HTERT RPE-1 (cell line): Measurements from ENCODE around the gene TMEM184A.

Source experiments
- in situ Hi-C: fragments of 300-500 bp; cut with MboI; formaldehyde crosslinking; loops from 4 replicates; pipeline ENCODE4 v1.14.3; 2020; ENCODE audit warnings: low sequenced_read_pairs

Gene TMEM184A

GRCh38 chr7:1553512-1554210 lies 2.3 kb downstream of the TMEM184A start:
- in situ Hi-C loops, result no loop called here

GRCh38 chr7:1552200-1552599 lies 3.8 kb downstream of the TMEM184A start:
- in situ Hi-C loops, result no loop called here

DNA sequence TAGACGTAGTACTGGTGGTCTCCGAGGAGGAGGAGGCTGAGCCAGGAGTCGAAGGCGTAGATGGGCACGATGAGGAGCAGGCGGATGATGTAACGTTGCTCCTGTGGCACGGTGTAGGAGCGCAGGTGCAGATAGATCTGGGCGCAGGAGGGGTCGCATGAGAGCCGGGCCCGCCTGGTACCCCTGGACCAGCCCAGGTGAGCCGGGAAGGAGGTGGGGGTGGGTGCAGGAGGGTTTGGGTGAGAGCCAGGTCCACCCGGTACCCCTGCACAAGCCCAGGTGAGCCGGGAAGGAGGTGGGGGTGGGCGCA lies 5.2 kb downstream of the TMEM184A start:
- in situ Hi-C loops, result no loop called here

GRCh38 chr7:1550005-1550845 lies 5.8 kb downstream of the TMEM184A start:
- in situ Hi-C loops, result no loop called here

DNA sequence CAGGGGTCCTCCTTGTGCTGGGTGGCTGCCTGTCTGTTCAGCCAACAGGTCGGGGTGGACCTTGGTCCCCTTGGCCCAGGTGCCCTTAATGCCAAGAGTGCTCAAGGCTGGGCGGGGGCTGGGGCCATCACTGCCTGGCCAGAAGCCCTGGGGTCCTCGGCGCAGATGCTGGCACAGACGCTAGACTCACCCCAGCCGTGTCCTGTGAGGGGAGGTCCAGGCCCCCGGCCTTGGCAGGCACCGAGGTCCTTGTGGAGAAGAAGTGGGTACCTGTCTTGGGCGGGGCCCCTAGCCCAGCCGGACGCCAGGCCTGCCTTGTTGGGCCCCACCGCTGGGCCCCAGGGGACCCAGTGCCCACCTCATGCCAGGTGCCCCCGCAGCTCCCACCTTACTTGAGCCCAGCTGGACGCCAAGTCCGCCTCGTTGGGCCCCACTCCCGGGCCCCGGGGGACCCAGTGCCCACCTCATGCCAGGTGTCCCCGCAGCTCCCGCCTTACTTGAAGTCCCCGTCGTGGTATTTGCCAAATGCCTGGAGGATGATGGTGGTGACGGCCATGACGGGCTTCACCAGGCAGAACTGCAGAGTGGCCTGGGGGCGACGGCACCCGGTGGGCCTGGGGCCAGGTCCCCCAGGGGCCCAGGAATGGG lies 6.5 kb downstream of the TMEM184A start:
- in situ Hi-C loops, result no loop called here

- in situ Hi-C loops, result no loop called here
Measured at GRCh38 chr7:1548944-1549343, 7.1 kb downstream of the TMEM184A start.

DNA sequence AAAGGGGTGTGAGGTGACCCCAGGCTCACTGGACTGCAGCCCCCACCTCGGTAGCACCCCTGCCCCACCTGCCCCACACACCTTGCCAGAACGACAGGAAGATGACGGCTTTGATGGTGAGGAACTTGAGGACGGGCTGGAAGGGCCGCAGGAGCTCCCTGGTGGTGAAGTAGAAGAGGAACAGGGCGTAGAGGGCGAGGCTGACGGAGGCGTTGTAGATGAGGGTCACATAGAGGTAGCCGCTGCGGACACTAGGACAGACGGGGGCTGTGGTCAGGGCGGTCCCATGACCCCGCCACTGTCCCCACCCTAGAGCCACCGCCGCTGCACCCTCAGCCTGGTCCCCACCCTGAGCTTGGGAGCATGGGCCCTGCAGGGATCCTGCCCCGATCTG lies 7.6 kb downstream of the TMEM184A start:
- in situ Hi-C loops, result no loop called here

- in situ Hi-C loops, result no loop called here
Measured at GRCh38 chr7:1547777-1548437, 8.1 kb downstream of the TMEM184A start.

DNA sequence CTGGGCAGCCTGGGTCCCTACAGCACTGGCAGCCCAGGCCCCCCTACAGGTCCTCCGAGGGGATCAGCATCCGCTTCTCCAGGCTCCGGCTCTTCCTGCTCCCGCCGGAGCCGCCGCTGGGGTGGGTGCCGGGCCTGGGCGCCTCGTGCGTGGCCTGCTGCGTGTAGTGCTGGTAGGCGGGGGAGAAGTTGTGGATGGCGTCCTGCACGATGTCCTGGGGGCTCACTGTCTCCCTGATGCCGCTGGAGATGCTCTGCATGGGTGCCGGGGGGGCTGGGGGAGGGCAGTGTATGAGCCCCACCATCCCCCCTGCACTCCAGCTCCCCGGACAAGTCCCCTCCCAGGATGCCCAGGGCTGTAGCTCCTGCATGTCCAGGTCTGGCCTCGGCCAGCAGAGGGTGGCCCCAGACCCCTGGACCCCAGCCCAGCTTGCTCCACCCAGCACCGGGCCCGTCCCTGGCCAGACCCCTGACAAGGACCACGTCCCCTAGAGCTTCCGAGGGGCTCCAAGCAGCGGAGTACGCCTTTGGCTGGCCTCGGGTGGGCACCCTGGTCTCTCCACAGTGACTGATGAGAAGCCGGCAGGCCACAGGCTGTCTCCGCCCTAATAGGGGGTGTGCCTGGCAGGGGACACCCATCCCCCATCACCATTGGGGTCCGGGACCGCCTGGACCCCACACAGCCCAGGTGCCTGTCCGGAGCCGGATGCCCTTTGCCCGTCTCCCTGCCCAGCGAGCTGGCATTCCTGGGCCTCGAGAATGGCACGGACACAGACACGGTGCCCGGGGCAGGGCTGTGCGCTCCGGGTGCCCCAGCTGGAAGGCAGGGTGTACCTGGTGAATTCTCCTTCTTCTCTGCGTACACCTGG lies 8.9 kb downstream of the TMEM184A start:
- in situ Hi-C loops, result no loop called here

GRCh38 chr7:1546274-1546908 lies 9.6 kb downstream of the TMEM184A start:
- in situ Hi-C loops, result no loop called here

- in situ Hi-C loops, result no loop called here
Measured at GRCh38 chr7:1545417-1546246, 10.4 kb downstream of the TMEM184A start.

DNA sequence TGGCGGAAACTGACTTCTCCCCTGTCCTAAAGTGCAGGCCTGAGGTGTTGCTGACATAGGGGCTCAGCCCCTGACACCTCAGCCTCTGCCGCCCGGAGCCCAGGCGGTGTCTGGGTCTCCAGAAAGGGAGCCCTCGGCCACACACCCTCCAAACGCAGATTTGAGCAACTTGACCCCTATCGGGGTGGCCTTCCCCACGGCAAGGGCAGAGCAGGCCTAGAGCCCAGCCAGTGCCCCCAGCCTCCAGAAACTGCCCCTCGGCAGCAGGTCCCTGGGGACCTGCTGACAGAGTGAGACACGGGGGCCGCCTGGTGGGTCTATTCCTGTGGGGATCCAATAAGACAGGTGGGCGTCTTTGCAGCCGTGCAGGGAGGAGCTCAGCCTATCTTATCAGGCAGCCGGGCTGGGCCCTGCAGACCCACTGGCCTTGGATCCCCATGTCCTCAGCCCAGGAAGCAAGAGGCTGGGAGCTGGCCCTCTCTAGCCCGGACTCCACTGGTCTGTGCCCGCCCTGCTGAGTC lies 11.0 kb downstream of the TMEM184A start:
- in situ Hi-C loops, result no loop called here

DNA sequence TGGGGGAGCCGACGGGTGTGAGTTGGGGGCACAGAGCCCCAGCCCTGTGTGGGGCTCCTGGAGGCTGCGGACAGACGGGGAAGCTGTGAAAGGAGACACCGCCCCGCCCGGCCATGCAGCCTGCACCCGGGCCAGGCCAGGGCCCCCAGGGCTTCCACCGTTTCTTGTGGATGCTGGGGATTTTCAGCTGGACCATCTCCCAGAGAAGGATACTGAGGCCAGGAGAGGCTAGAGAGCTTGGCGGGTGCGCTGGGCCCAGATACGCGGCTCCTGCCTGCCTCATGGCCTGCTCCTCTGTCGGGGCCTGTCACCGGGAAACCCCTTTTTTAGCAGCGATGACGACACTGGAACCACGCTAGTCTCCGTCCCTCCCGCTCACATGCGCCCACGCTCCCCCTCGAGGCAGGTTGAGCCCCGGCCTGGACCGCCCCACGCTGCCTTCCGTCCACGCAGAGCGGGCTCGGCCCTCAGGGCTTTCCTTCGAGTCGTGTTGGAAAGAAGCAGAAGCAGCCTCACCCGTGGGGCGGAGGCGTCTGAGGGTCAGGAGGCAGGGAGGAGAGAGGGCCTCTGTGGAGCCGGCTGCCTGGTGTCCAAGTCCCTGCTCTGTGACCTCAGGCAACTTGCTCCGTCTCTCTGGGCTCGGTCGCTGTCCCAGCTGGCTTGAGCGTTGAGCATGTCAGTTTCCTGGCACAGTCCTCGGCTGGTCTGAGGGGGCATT lies 11.7 kb downstream of the TMEM184A start:
- in situ Hi-C loops, result no loop called here

- in situ Hi-C loops, result no loop called here
Measured at GRCh38 chr7:1543826-1544177, 12.2 kb downstream of the TMEM184A start.

- in situ Hi-C loops, result no loop called here
Measured at GRCh38 chr7:1542841-1543747, 12.9 kb downstream of the TMEM184A start.

DNA sequence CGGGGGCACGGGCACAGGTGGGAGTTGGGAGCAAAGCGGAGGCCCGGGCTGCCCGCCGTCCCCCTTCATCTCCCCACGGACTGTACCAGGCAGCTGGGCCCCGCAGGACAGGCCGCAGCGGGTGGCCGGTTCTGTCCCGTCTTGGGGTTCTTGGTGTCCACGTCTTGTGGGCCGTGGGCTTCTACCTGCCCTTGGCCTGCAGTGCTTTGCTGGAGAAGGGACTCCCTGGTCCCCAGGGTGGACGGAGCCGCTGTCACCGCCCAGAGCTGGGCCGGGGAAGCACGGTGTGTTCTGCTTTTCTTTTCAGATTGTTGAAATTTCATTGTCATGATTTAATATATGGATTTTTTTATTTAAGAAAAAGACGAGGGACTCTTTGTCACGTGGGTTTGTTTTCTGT lies 13.7 kb downstream of the TMEM184A start:
- in situ Hi-C loops, result no loop called here

DNA sequence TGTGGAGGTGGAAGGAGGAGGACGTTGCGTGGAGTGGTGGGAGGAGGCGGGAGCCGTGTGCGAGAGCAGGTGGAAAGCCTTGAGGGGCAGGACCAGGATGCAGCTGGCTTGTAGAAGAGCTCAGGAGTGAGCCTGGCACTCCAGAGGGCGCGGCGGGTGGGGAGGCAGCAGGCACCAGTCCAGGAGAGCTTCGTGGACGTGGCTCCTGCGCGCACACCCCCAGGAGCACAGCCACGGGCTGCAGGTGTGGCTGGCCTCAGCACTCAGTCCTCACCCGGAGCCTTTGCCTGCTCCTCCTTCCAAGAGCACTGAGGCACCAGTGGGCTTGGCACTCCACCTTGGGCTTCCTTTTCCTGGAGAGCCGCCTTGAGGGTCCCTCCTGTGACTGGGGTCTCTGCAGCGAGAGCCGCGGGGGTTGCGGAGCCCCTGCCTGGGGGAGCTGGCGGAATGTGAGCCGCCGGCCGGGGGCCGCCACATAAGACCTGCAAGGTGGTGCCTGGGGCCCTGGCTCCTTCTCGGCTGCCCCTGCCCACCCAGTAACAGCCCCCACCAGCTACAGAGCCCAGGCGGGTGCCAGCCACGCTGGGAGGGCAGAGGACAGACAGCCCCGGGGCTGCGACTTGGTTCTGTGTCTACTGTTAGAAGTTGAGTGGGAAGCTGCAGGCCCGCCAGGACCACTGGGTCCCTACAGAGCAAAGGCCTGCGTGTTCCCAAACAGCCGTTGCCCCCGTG lies 14.4 kb downstream of the TMEM184A start:
- in situ Hi-C loops, result no loop called here
